ENCODE data around the gene ANXA3.
"Not testable (repeated sequence)": the region's sequence is repeated elsewhere in the genome, so short reads cannot be mapped to it uniquely, and the experiment has no call there.

ANXA3 gene

GRCh38 chr4:78578674-78579425 lies 27.3 kb downstream of the ANXA3 start:
- TF ChIP-seq ZNF274 (IDR thresholded peaks at IDR 0.05; ENCODE audit: low read depth, low read length) = no peak
- no peak overlapping the region for H3K4me3 ChIP-seq (ENCODE audit: low read length)

GRCh38 chr4:78581618-78582017 lies 30.0 kb downstream of the ANXA3 start:
- TF ChIP-seq ZNF274 (IDR thresholded peaks at IDR 0.05; ENCODE audit: low read depth, low read length) = no peak
- no peak overlapping the region for H3K4me3 ChIP-seq (ENCODE audit: low read length)

- H3K4me3 ChIP-seq (ENCODE audit: low read length) = no peak overlapping the region
- TF ChIP-seq ZNF274 (IDR thresholded peaks at IDR 0.05; ENCODE audit: low read depth, low read length) = no peak
Measured at GRCh38 chr4:78584863-78585547, 33.4 kb downstream of the ANXA3 start.

- no peak overlapping the region for H3K4me3 ChIP-seq (ENCODE audit: low read length)
- no peak for TF ChIP-seq ZNF274 (IDR thresholded peaks at IDR 0.05; ENCODE audit: low read depth, low read length)
Measured at GRCh38 chr4:78585633-78586032, 34.1 kb downstream of the ANXA3 start.

- no peak for TF ChIP-seq ZNF274 (IDR thresholded peaks at IDR 0.05; ENCODE audit: low read depth, low read length)
Measured at GRCh38 chr4:78588894-78589545, 37.5 kb downstream of the ANXA3 start.

GRCh38 chr4:78591404-78591803 lies 39.8 kb downstream of the ANXA3 start:
- H3K4me3 ChIP-seq (ENCODE audit: low read length) = no peak overlapping the region
- TF ChIP-seq ZNF274 (IDR thresholded peaks at IDR 0.05; ENCODE audit: low read depth, low read length) = no peak

More at GRCh38 chr4:78588894-78589545, 37.5 kb downstream of the ANXA3 start:
- H3K4me3 ChIP-seq (ENCODE audit: low read length) = no peak overlapping the region

GRCh38 chr4:78592088-78592783 lies 40.7 kb downstream of the ANXA3 start:
- H3K4me3 ChIP-seq (ENCODE audit: low read length) = no peak overlapping the region
- TF ChIP-seq ZNF274 (IDR thresholded peaks at IDR 0.05; ENCODE audit: low read depth, low read length) = no peak

- H3K4me3 ChIP-seq (ENCODE audit: low read length) = no peak overlapping the region
- TF ChIP-seq ZNF274 (IDR thresholded peaks at IDR 0.05; ENCODE audit: low read depth, low read length) = no peak
Measured at GRCh38 chr4:78596111-78596742, 44.7 kb downstream of the ANXA3 start.

- not testable (repeated sequence) for H3K4me3 ChIP-seq (ENCODE audit: low read length)
Measured at GRCh38 chr4:78598431-78598830, 46.9 kb downstream of the ANXA3 start.

- no peak for TF ChIP-seq ZNF274 (IDR thresholded peaks at IDR 0.05; ENCODE audit: low read depth, low read length)
- no peak overlapping the region for H3K4me3 ChIP-seq (ENCODE audit: low read length)
Measured at GRCh38 chr4:78599147-78599546, 47.6 kb downstream of the ANXA3 start.

GRCh38 chr4:78599931-78600375 lies 48.4 kb downstream of the ANXA3 start:
- TF ChIP-seq ZNF274 (IDR thresholded peaks at IDR 0.05; ENCODE audit: low read depth, low read length) = no peak
- no peak overlapping the region for H3K4me3 ChIP-seq (ENCODE audit: low read length)

- no peak overlapping the region for H3K4me3 ChIP-seq (ENCODE audit: low read length)
- no peak for TF ChIP-seq ZNF274 (IDR thresholded peaks at IDR 0.05; ENCODE audit: low read depth, low read length)
Measured at GRCh38 chr4:78601013-78601412, 49.4 kb downstream of the ANXA3 start.

GRCh38 chr4:78602334-78602733 lies 50.8 kb downstream of the ANXA3 start:
- no peak for TF ChIP-seq ZNF274 (IDR thresholded peaks at IDR 0.05; ENCODE audit: low read depth, low read length)
- no peak overlapping the region for H3K4me3 ChIP-seq (ENCODE audit: low read length)

GRCh38 chr4:78603384-78603783 lies 51.8 kb downstream of the ANXA3 start:
- no peak for TF ChIP-seq ZNF274 (IDR thresholded peaks at IDR 0.05; ENCODE audit: low read depth, low read length)

More at GRCh38 chr4:78603384-78603783, 51.8 kb downstream of the ANXA3 start:
- H3K4me3 ChIP-seq (ENCODE audit: low read length) = no peak overlapping the region

Data from GM08714 (cell line).